HG03439 (cell line): ENCODE measurements around the gene NCOA5.

Experiments used
- ATAC-seq: cut with Tn5 transposase; IDR thresholded peaks from one replicate; pipeline ENCODE4 v1.9.1; 2021; ENCODE audit warnings: mild to moderate bottlenecking, moderate library complexity; ENCODE audit not compliant: unreplicated experiment

Gene NCOA5

DNA sequence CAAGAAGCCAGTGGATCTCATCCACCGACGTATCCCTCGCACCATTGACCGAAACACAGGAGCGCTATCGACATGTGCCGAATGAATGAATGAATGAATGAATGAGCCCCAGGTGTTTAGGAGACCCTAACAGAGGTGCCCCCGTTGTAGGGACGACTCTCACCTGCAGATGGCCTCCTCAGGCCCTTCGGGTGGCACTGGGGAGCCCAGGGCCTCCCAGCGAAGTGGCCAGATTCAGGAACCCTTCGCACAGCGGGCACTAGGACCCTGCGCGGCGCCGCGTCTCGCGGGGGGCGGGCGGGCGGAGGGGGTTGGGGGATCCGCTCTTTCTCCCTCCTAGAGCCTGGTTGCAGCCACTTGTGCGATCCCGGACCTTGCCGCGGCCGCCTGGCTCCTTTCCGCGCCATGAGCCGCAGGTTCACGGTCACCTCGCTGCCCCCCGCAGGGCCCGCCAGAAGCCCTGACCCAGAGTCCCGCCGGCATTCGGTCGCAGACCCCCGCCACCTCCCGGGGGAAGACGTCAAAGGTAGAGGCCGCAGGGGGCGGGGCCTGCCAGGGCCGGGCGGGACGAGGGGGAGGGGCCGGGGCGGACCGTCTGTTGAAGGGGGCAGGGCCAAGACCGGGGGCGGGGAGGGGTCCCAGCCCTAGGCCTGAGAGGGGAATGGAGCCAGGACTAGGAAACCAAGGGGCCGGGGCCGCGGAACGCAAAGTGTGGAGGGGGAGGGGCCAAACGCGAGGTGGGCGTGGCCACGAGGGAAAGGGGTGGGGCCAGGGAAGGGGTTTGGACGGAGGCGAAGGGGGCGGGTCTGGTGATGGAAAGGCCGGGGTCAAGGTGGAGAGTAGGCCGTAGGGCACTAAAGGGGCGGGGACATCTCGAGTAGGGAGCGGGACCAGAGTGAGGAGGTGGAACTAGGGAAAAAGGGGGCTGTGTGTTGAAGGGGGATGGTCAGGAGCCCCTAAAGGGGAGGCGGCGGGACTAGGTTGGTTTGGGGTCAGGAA is 68.1 kb downstream of the NCOA5 start:
- no peak for ATAC-seq

- no peak for ATAC-seq
Observed at GRCh38 chr20:46020555-46020954, 69.2 kb downstream of the NCOA5 start.

DNA sequence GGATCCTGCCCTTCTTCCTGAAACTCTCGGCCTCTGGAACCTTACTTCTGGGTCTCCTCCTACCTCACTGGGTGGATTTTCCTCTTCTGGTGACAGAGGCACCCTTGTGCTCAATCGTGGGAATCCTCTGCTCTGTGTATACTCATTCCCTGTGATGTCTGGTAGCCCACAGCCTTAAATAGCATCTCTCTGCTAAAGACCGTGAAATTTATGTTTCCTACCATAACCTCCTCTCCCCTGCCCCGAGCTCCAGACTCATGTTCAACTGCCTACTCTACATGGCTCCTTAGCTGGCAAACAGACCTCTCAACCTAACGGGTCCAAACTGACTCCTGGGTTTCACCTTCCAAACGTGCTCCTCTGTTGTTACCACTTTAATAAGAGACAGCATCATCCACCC is 71.2 kb downstream of the NCOA5 start:
- ATAC-seq = no peak

GRCh38 chr20:46018112-46018511 is 71.7 kb downstream of the NCOA5 start:
- no peak for ATAC-seq

DNA sequence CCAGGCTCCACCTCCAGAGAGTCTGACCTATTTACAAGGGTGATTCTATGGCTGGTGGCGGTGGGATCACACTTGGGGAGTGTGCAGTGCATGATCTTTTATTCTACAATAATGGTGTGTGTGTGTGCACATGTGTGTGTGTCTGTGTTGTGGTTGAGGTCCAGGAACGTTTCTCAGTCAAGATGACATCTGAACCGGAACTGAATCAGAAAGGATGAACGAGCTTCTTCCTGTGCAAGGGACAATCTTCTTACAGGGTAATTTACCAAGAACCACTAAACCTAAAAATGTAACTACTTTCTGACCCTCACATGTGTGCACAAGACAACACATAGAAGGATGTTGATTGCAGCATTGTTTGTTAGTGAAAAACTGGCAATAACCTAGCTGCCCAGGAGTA is 72.5 kb downstream of the NCOA5 start:
- no peak for ATAC-seq

DNA sequence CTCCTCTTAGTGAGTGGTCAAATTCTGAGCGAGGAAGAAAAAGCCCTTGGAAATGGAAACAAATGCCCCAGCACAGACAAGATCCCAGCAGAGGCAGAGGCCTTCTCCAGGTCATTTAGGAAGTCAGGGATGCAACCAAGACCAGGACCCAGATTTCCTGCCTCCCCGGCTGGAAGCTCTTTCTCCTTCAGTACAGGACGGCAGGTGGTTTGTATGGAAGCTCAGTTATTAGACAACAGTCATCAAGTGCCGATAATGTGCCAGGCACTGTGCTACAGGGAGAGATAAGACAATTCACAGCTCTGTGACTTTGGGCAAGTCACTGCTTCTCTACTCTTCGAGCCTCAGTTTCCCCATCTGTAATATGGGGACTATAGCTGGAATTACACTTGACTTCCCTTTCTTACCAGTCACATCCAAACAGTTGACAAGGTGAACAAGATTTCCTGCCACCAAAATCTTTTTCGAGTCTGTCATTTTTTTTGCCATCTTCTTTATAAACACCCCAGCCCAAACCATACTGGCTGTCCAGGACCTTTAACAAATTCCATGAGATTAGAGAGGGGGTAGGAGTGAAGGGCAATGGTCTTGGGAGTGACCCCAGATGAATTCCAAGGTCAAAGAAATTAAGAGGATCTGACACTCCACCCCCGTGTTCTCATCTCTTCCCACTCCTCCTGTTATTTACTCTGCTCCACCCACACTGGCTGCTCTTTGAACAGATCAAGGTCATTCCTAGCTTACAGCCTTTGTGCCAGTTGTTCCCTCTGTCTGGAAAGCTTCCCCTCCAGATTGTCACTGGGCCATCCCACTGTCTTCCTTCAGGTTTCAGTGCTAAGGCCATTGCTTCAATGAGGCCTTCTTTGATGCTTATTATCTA is 75.0 kb downstream of the NCOA5 start:
- no peak for ATAC-seq

DNA sequence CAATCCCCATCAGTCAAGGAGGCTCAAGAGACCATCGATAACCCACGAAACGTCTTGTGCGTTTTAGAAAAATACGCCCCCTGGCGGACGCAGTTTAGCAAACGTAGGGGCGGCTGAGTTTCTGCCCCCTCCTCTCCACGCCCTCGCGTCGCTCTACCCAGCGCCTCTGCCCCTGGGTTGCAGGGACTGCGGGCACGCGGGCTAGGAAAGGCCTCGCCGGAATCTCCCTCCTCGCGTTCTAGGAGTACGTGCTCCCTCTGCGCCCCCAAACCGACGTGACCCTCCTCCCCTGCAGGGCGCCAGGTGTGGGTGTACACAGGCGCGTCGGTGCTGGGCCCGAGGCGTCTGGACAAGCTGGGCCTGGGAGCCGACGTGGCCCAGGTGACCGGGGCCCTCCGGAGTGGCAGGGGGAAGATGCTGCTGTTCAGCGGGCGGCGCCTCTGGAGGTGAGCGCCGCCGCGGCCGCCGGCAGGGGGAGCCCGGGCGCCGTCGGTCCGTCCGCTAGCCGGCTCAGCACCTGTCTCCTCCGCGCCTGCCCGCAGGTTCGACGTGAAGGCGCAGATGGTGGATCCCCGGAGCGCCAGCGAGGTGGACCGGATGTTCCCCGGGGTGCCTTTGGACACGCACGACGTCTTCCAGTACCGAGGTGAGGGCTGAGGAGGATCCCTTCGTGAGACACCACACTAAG is 75.8 kb downstream of the NCOA5 start:
- ATAC-seq = no peak

DNA sequence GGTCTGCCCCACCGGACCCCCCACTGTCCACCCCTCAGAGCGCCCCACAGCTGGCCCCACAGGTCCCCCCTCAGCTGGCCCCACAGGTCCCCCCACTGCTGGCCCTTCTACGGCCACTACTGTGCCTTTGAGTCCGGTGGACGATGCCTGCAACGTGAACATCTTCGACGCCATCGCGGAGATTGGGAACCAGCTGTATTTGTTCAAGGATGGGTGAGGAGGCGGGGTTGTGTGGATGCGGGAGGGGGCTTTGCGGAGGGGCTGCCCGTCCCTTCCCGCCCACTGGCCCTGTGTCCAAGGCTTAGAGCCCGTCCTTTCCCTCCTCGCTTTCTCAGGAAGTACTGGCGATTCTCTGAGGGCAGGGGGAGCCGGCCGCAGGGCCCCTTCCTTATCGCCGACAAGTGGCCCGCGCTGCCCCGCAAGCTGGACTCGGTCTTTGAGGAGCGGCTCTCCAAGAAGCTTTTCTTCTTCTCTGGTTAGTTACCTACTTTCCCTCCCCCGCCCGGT is 76.4 kb downstream of the NCOA5 start:
- no peak for ATAC-seq

DNA sequence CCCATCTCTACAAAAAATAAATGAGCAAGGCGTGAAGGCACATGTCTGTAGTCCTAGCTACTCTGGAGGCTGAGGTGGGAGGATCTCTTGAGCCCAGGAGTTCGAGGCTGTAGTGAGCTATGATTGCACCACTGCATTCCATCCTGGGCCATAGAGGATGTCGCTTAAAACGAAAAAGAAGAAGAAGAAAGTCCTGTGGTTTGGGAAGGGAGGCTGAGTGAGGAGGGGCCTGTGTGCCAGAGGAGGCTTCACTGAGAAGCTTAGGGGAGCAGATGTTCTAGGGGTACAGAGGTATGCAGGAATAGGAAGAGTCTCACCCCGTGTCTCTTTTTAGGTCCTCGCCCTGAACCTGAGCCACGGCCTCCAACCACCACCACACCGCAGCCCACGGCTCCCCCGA is 76.8 kb downstream of the NCOA5 start:
- no peak for ATAC-seq

DNA sequence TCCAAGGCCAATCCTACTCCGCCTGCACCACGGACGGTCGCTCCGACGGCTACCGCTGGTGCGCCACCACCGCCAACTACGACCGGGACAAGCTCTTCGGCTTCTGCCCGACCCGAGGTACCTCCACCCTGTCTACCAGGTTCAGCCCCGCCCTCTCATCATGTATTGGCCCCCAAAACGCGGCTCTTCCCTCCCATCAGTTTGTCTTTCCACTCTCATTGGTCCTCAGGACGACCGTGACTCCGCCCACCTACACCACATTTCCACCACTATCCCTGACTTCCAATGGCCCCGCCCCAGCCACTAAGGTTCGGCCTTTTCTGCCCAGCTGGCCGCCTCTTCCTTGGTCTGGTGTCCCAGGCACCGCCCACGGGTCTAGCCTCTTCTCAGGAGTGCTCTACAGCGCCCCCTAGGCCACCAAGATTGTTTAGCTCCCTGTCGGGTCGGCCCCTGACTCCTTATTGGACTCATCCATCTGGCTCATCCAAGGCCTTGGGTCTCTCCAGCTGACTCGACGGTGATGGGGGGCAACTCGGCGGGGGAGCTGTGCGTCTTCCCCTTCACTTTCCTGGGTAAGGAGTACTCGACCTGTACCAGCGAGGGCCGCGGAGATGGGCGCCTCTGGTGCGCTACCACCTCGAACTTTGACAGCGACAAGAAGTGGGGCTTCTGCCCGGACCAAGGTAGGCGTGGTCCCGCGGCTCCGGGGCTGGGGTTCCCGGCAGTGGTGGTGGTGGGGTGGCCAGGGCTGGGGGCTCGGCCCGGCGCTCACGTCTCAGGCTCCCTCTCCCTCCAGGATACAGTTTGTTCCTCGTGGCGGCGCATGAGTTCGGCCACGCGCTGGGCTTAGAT is 77.9 kb downstream of the NCOA5 start:
- ATAC-seq = no peak
